Mesenchymal stem cell (in vitro differentiated cells and primary cell): ENCODE data around the gene TM9SF2.

Experiments used
- DNase-seq: peaks from one replicate; pipeline ENCODE4 v3.0.0-alpha.2; 2013
- H2AFZ ChIP-seq: one replicate; pipeline ENCODE4 v1.6.1; 2013; ENCODE audit warnings: low read depth, mild to moderate bottlenecking, control low read depth, inconsistent platforms, low read length, moderate library complexity
- H2AK5ac ChIP-seq: 2 replicates; pipeline ENCODE4 v1.6.1; 2013; ENCODE audit warnings: low read length, moderate library complexity, mild to moderate bottlenecking, inconsistent platforms; ENCODE audit not compliant: severe bottlenecking
- H2BK120ac ChIP-seq: one replicate; pipeline ENCODE4 v1.6.1; 2013; ENCODE audit warnings: low read depth, mild to moderate bottlenecking, inconsistent platforms, low read length, moderate library complexity
- H2BK12ac ChIP-seq, 2 experiments: one replicate each; pipeline ENCODE4 v1.6.1; 2013; ENCODE audit warnings: inconsistent platforms in 2 of 2, low read length in 2 of 2, mild to moderate bottlenecking in 2 of 2, moderate library complexity in 2 of 2, control low read depth in 1 of 2
- H2BK15ac ChIP-seq: one replicate; pipeline ENCODE4 v1.6.1; 2013; ENCODE audit warnings: mild to moderate bottlenecking, low read depth, inconsistent platforms; ENCODE audit not compliant: poor library complexity, severe bottlenecking
- H2BK5ac ChIP-seq: 2 replicates; pipeline ENCODE4 v1.6.1; 2013; ENCODE audit warnings: low read depth, mild to moderate bottlenecking, low read length, control low read depth, inconsistent platforms; ENCODE audit not compliant: poor library complexity, severe bottlenecking
- H3K14ac ChIP-seq, 2 experiments: one replicate each; pipeline ENCODE4 v1.6.1; 2013; ENCODE audit warnings: inconsistent platforms in 2 of 2, low read length in 2 of 2, control low read depth in 1 of 2, mild to moderate bottlenecking in 1 of 2, moderate library complexity in 1 of 2
- H3K18ac ChIP-seq, 2 experiments: one replicate each; pipeline ENCODE4 v1.6.1; 2013; ENCODE audit warnings: inconsistent platforms in 2 of 2, low read length in 2 of 2, control low read depth in 1 of 2, low read depth in 1 of 2, mild to moderate bottlenecking in 1 of 2
- H3K23ac ChIP-seq, 2 experiments: one replicate each; pipeline ENCODE4 v1.6.1; 2013; ENCODE audit warnings: inconsistent platforms in 2 of 2, low read length in 2 of 2, mild to moderate bottlenecking in 2 of 2, moderate library complexity in 2 of 2, control low read depth in 1 of 2
- H3K27ac ChIP-seq: 2 replicates; pipeline ENCODE4 v1.5.1; 2013; ENCODE audit warnings: mild to moderate bottlenecking, moderate library complexity, low read length, control low read depth, inconsistent platforms; ENCODE audit not compliant: poor library complexity, severe bottlenecking
- H3K27me3 ChIP-seq, 2 experiments: 2 replicates each; pipeline versions ENCODE4 v1.6.1 to v1.7.0; 2013; ENCODE audit warnings: low read length in 2 of 2, mild to moderate bottlenecking in 2 of 2, moderate library complexity in 2 of 2, control low read depth in 1 of 2, inconsistent platforms in 1 of 2; ENCODE audit not compliant: control insufficient read depth in 1 of 2, insufficient read depth in 1 of 2
- H3K36me3 ChIP-seq, 2 experiments: 2 replicates each; pipeline versions ENCODE4 v1.6.1 to v1.7.0; 2013; ENCODE audit warnings: low read length in 2 of 2, control low read depth in 1 of 2, inconsistent platforms in 1 of 2, low read depth in 1 of 2, mild to moderate bottlenecking in 1 of 2; ENCODE audit not compliant: insufficient read depth in 2 of 2, control insufficient read depth in 1 of 2
- H3K4ac ChIP-seq, 2 experiments: one replicate each; pipeline ENCODE4 v1.6.1; 2013; ENCODE audit warnings: inconsistent platforms in 2 of 2, low read length in 2 of 2, mild to moderate bottlenecking in 2 of 2, moderate library complexity in 2 of 2, control low read depth in 1 of 2, low read depth in 1 of 2
- H3K4me1 ChIP-seq: 2 replicates; pipeline ENCODE4 v1.6.1; 2013; ENCODE audit warnings: low read depth, low read length, control low read depth; ENCODE audit not compliant: control insufficient read depth, insufficient read depth
- H3K4me2 ChIP-seq: 2 replicates; pipeline ENCODE4 v1.6.1; 2013; ENCODE audit warnings: low read length, mild to moderate bottlenecking, inconsistent platforms; ENCODE audit not compliant: poor library complexity, severe bottlenecking
- H3K4me3 ChIP-seq, 2 experiments: 2 replicates each; pipeline versions ENCODE4 v1.5.1 to v1.7.0; 2013; ENCODE audit warnings: low read length in 2 of 2, mild to moderate bottlenecking in 2 of 2, control low read depth in 1 of 2, low read depth in 1 of 2; ENCODE audit not compliant: insufficient read depth in 1 of 2
- H3K79me1 ChIP-seq: replicated peaks from 2 replicates; pipeline ENCODE4 v1.6.1; 2013; ENCODE audit warnings: mild to moderate bottlenecking, control low read depth, low read length, inconsistent platforms; ENCODE audit not compliant: poor library complexity, severe bottlenecking
- H3K9ac ChIP-seq: 2 replicates; pipeline ENCODE4 v1.7.0; 2013; ENCODE audit warnings: mild to moderate bottlenecking, low read length, moderate library complexity
- H3K9me3 ChIP-seq: 2 replicates; pipeline ENCODE4 v1.7.0; 2013; ENCODE audit warnings: mild to moderate bottlenecking, low read length; ENCODE audit not compliant: control insufficient read depth
- H4K8ac ChIP-seq: one replicate; pipeline ENCODE4 v1.6.1; 2013; ENCODE audit warnings: inconsistent platforms, mild to moderate bottlenecking, low read length, moderate library complexity
- H4K91ac ChIP-seq: one replicate; pipeline ENCODE4 v1.6.1; 2013; ENCODE audit warnings: mild to moderate bottlenecking, low read length, inconsistent platforms
- WGBS: methylation state at CpG from one replicate; pipeline ENCODE4 v1.1.7; 2013; ENCODE audit warnings: mixed read lengths; 5-methylcytosine and 5-hydroxymethylcytosine counted together

TM9SF2 gene

DNA sequence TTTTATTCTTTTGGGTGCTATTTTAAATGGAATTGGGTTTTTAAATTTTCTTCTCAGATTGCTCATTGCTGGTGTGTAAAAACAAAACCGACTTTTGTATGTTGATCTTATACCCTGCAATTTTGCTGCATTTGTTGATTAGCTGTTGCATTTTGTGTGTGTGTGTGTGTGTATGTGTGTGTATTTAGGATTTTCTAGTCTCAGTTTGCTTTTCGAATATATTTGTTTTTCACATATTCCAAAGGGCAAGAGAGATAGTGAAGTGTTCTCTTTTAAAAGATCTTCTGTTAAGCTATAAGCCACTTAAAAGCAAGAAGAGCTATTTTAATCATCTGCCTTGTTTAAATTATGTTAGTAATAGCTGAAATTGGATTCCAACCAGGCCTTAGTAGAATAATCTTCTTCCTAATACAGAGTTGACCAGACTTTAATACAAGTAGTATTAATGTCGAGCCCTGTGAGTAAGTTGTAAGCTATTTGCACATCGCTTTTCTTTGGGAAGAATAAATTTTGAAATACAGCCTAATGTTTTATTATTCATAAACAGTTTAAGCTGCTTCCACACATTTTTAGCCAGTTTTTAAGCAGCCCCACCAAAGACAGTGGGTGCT, 57.4 kb downstream of the TM9SF2 start:
- H2BK120ac ChIP-seq, result no peak overlapping the region
- peaks cover 6 to 91% of the 10 kb centered on the region in 2 experiments for H3K36me3 ChIP-seq
- no peak overlapping the region for H3K23ac ChIP-seq
- H4K91ac ChIP-seq, result no peak overlapping the region
- H3K27me3 ChIP-seq, result no peaks in the 10 kb centered on the region
- no peak overlapping the region for H3K14ac ChIP-seq
- H2BK15ac ChIP-seq, result no peak overlapping the region
- no peak overlapping the region for H3K18ac ChIP-seq
- no peak for DNase-seq
- WGBS, result 98% methylated on average over 1 of the region's 4 CpGs
- H3K79me1 ChIP-seq, result peaks cover 12% of the 10 kb centered on the region
- no peak overlapping the region for H3K27ac ChIP-seq
- no peak overlapping the region for H3K4ac ChIP-seq
- H3K9me3 ChIP-seq, result no peaks in the 10 kb centered on the region
- no peak overlapping the region for H2BK12ac ChIP-seq
- no peak overlapping the region for H3K9ac ChIP-seq
- H2AFZ ChIP-seq, result no peak overlapping the region
- no peaks in the 10 kb centered on the region for H3K4me1 ChIP-seq
- no peak overlapping the region for H4K8ac ChIP-seq
- no peak overlapping the region for H2BK5ac ChIP-seq
- H2AK5ac ChIP-seq, result no peak overlapping the region
- H3K4me2 ChIP-seq, result no peak overlapping the region
- H3K4me3 ChIP-seq, result no peak overlapping the region

DNA sequence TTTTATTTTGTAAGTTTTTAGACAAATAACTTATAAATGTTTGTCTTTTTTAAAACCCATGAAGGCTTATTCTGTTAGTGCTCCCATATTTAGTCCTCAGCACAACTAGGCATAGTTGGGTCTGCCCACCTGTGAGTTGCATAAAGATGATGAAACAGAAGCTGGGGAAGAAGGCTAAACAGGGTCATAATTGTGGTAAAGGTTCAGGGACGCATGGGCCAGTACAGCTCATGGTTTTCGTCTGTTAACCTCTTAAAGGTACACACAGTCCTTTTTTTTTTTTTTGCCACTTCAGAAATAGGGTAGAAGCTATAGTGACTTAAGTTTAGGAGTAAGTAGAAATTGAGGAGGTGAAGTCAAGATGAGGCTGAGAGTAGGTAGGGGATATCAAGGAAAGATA, 58.3 kb downstream of the TM9SF2 start:
- no peak for DNase-seq
- Histone ChIP-seq H2BK15ac (no peak overlapping the region), H2AK5ac (no peak overlapping the region)

DNA sequence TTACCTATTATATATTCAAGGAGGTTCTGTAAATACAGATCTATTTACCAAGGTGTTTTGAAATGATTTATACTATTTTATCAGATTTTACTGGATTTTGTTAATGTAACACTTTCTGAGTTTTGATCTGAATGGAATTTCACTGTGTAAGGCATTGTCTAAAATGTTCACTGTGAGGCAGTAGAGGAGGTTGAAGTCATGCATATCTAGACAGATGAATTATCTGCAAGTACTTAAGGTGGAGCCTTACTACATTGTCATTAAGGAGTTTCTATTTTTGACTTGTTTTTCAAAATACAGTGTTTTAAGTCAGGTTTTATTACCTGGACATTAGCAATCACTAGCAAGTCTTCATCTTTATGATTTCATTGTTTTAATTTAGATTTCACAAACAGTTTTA, 62.1 kb downstream of the TM9SF2 start:
- H2BK12ac ChIP-seq, result no peak overlapping the region
- H3K4me2 ChIP-seq, result no peak overlapping the region
- no peak overlapping the region for H3K4ac ChIP-seq
- H2BK15ac ChIP-seq, result no peak overlapping the region
- no peak overlapping the region for H2BK5ac ChIP-seq
- H3K14ac ChIP-seq, result no peak overlapping the region
- no peak overlapping the region for H3K9ac ChIP-seq
- H3K27me3 ChIP-seq, result no peaks in the 10 kb centered on the region
- no peak for DNase-seq
- peaks cover 20 to 60% of the 10 kb centered on the region in 2 experiments for H3K36me3 ChIP-seq
- no peak overlapping the region for H2BK120ac ChIP-seq
- no peaks in the 10 kb centered on the region for H3K9me3 ChIP-seq
- H3K4me3 ChIP-seq, result no peak overlapping the region
- H3K27ac ChIP-seq, result no peak overlapping the region
- H3K4me1 ChIP-seq, result peaks cover 7% of the 10 kb centered on the region
- H3K79me1 ChIP-seq, result peaks cover 7% of the 10 kb centered on the region
- H3K18ac ChIP-seq, result no peak overlapping the region
- H4K8ac ChIP-seq, result no peak overlapping the region
- no peak overlapping the region for H2AFZ ChIP-seq
- H2AK5ac ChIP-seq, result no peak overlapping the region
- H4K91ac ChIP-seq, result no peak overlapping the region
- no peak overlapping the region for H3K23ac ChIP-seq

More for the DNA sequence above, 58.3 kb downstream of the TM9SF2 start:
- no peak overlapping the region for H3K4ac ChIP-seq
- no peak overlapping the region for H2AFZ ChIP-seq
- no peak overlapping the region for H3K23ac ChIP-seq
- 77% methylated on average over 2 of the region's 2 CpGs for WGBS
- H2BK12ac ChIP-seq, result no peak overlapping the region
- H3K36me3 ChIP-seq, result peaks cover 6 to 90% of the 10 kb centered on the region in 2 experiments
- H3K9ac ChIP-seq, result no peak overlapping the region
- H3K4me1 ChIP-seq, result no peaks in the 10 kb centered on the region
- no peak overlapping the region for H4K91ac ChIP-seq
- H3K14ac ChIP-seq, result no peak overlapping the region
- H3K18ac ChIP-seq, result no peak overlapping the region
- H2BK5ac ChIP-seq, result no peak overlapping the region
- H3K4me2 ChIP-seq, result no peak overlapping the region
- no peak overlapping the region for H4K8ac ChIP-seq
- H2BK120ac ChIP-seq, result no peak overlapping the region
- no peak overlapping the region for H3K4me3 ChIP-seq
- peaks cover 12% of the 10 kb centered on the region for H3K79me1 ChIP-seq
- no peaks in the 10 kb centered on the region for H3K27me3 ChIP-seq
- H3K9me3 ChIP-seq, result no peaks in the 10 kb centered on the region
- no peak overlapping the region for H3K27ac ChIP-seq

DNA sequence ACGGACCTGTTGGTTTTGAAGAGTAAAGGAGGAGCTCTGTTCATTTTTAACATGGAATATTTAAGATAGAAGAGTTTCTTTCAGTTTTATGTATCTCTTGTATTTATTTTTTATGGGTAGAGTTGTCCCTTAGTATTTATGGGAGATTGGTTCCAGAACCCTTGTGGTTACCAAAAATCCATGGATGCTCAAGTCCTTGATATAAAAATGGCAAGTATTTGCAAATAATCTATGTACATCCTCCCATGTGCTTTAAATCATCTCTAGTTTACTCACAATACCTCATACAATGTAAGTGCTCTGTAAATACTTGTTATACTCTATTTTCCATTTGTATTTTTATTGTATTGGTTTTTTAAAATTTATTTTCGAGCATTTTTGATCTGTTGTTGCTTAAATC, 63.1 kb downstream of the TM9SF2 start:
- WGBS, result 97% methylated on average over 2 of the region's 2 CpGs

More for the DNA sequence above, 63.1 kb downstream of the TM9SF2 start:
- Histone ChIP-seq H3K23ac (no peak overlapping the region), H3K18ac (no peak overlapping the region), H3K9me3 (no peaks in the 10 kb centered on the region), H3K36me3 (peaks cover 21 to 51% of the 10 kb centered on the region in 2 experiments), H4K91ac (no peak overlapping the region), H2BK120ac (no peak overlapping the region), H3K27ac (no peak overlapping the region), H2BK12ac (no peak overlapping the region), H3K9ac (no peak overlapping the region), H3K79me1 (peaks cover 7% of the 10 kb centered on the region), H3K4ac (no peak overlapping the region), H2AK5ac (no peak overlapping the region), H3K14ac (no peak overlapping the region), H3K4me3 (no peak overlapping the region), H3K4me1 (peaks cover 7% of the 10 kb centered on the region), H3K4me2 (no peak overlapping the region), H4K8ac (no peak overlapping the region), H2BK15ac (no peak overlapping the region), H2BK5ac (no peak overlapping the region), H3K27me3 (no peaks in the 10 kb centered on the region), H2AFZ (no peak overlapping the region)
- no peak for DNase-seq
